GM18505 (cell line): ENCODE results near the gene CLNS1A.
"Not testable (repeated sequence)": the region's sequence is repeated elsewhere in the genome, so short reads cannot be mapped to it uniquely, and the experiment has no call there.

ENCODE experiments used
- ATAC-seq: cut with Tn5 transposase; IDR thresholded peaks from one replicate; pipeline ENCODE4 v1.9.1; 2021; ENCODE audit not compliant: unreplicated experiment
- POLR2A ChIP-seq: IDR thresholded peaks from 4 replicates; pipeline ENCODE4 v1.6.1; 2011; ENCODE audit warnings: borderline replicate concordance; ENCODE audit not compliant: insufficient read depth, insufficient read length; ENCODE audit errors: extremely low read depth

CLNS1A gene

DNA sequence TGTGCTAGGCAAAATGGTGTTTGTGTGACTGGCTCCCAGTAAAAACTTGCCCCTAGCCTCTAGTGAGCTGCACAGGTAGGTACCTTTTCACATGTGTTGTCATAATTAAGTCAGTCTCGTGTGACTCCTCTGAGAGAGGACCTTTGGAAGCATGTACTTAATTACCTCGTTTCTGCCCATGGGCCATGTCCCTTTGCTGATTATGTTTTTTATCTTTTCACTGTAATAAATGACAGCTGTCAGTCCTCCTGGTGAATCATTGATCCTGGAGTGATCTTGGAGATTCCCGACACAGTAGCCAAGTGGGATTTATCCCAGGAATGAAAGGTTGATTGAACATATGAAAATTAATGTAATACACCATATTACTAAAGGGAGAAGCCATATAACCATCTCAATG lies 12.5 kb upstream of the CLNS1A start:
- TF ChIP-seq POLR2A = no peak
- no peak for ATAC-seq

DNA sequence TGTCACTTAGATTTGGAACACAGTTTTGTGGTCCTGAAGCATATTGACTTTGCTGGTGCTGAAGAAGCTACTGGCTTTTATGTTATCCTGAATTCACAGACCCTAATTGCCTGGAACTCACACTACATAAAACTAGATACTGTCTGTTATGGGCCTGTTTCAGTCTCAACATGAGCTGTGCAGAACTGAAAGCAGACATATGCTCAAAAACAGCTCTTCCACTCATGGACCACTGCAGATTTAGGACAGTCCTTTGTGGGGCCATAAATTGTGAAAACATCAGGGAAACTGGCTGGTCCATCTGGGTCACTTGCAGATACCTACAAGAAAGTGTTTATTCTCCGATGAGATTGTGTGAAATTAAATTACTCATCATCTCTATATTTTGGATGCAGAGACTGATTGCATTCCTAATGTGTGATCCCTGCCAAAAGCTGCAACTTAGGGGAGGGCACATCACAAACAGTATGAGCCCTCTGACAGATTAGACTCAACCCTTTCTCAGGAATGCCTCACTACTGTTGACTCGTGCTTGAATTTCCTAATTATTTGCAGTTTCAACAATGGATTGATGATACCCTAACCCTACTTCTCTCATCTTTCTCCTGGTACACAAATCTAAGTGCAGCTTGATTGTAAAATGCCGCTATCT lies 10.2 kb upstream of the CLNS1A start:
- TF ChIP-seq POLR2A = no peak
- ATAC-seq = no peak

DNA sequence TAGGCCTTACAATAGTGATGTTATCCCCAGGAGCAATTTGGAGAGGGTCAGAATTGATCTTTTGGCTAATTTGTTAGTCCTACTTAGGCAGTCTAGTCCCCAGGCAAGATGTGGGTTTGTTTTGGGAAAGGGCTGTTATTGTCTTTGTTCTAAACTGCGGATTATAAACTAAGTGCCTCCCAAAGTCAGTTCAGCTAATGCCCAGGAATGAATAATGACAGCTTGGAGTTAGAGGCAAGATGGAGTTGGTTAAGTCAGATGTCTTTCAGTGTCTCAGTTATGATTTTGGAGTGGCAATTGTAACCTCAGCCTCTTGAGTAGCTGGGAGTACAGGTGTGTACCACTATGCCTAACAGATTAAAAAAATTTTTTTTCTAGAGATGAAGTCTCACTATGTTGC lies 7.3 kb upstream of the CLNS1A start:
- no peak for TF ChIP-seq POLR2A
- no peak for ATAC-seq

DNA sequence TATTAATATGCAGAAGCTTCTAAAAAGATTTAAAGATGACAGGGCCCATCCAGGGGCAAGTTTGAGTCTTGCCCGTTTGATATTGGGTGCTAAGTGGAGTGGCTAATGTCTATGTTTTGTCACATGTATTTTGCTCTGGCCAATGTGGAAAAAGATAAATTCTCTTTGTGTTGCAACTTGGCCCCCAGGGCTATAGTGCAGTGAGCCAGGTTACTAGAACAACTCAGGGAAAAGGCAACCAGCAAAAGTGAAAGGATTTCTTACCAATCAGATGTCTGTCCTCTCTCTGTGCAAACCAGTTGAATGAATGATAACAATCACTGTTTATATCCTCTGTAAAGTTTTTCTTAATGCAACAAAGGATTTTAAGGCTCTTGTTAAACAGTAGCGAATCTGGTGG lies 4.6 kb upstream of the CLNS1A start:
- TF ChIP-seq POLR2A = no peak
- ATAC-seq = no peak

DNA sequence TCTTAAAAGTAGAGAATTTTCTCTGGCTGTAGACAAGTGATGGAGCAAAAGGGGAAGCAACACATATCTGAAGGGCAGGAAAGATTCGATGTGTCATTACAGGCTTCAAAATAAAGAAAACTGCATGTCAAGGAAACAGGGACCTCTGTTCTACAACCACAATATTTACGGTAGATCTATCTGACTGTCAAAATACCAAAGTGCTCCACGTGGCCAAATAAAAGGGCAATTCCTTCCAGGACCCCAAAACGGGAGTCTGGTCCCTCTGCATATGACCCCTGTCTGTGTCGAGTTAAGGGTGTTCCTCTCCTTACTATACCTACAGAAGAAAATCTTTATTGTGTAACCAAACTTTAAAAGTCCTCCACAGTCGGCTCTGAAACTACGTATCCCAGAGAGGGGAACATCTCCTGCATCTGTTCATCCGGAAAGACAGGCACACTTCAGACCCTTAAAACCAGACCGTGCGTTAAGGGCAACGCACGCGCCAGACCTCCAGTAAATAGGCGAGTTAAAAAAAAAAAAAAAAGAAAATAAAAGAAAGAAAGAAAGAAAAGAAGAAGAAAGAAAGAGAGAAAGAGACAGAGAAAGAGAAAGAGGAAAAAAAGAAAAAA lies 756 bp downstream of the CLNS1A start:
- no peak for ATAC-seq
- no peak for TF ChIP-seq POLR2A

DNA sequence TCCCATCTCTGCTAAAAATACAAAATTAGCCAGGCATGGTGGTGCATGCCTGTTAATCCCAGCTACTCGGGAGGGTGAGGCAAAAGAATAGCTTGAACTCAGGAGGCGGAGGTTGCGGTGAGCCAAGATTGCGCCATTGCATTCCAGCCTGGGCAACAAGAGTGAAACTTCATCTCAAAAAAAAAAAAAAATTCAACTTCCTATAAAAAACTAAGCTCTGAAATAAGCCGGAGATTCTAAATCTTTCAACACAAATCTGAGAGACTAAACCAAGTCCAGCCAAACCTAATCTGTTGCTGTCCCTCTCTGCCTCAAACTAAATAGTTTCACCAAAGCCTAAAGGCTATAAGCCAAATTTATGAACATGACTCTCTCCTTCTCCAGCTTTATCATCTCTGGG lies 3.7 kb downstream of the CLNS1A start:
- not testable (repeated sequence) for ATAC-seq

DNA sequence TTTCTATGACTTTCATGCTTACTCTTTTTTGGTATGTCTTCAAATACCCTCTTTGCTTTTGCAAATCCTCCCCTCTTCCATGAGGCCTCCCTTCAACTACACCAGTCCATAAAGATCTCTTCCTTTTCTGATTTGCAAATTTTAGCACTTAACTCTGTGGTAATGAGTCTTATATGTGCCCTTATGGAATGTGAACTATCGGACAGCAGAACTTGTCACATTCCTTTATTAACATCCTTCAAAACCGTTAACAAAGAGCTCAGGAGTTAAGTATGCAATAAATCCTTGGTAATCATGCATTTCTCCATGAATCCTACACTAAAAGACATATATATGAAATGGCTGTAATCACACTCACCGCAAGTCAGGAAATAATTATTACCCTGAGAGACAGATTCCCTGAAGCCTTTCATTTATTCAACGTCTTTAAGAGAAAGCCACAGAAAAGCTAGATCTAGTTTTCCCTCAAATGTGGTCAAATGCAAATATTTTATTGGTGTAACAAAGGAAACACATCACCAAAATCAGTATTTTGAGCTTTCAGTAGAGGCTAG lies 7.4 kb downstream of the CLNS1A start:
- no peak for ATAC-seq
- no peak for TF ChIP-seq POLR2A

DNA sequence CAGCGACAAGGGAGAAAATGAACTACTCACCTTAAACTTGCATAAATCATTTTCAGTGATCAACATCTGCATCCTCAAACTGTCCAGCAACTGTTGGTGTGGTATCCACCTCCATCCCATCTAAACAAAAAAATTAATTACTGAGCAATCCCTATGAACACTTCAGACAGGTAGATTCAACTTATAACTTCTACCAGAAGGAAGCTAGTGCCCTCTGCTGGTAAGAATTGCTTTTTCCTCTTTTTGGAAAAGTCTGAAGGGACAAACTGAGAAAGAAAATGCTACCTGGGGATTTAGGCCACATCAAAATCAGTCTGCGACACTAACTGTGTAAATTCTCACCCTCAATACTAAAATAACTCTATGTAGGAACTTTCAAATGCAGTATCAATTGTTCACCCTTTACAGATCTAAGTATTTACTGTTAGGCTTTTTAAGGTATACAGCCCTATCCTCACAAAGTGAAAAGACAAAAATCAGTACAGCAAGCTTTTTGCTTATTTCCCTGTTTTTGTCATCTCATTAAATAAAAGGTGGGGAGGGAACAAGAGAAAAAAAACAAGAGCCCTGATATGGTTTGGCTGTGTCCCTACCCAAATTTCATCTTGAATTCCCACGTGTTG lies 17.9 kb downstream of the CLNS1A start:
- ATAC-seq = no peak
- TF ChIP-seq POLR2A = no peak

DNA sequence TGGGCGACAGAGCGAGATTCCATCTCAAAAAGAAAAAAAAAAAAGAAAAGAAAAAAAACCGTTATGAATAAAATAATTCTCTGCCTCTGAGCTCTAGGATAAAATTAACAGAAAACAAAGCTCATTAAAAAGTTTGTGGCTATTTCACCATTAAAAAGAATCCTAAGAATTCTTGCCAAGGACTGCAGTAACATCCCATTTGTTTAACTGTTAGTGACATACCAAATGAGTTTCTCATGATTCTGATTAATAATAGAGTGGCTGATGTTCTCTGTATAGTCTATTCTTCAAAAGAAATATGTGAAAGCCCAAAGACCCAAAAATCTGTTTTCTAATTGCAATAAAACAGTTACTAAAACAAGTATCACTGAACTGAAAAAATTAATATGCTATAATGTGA lies 19.7 kb downstream of the CLNS1A start:
- ATAC-seq = no peak
- no peak for TF ChIP-seq POLR2A

DNA sequence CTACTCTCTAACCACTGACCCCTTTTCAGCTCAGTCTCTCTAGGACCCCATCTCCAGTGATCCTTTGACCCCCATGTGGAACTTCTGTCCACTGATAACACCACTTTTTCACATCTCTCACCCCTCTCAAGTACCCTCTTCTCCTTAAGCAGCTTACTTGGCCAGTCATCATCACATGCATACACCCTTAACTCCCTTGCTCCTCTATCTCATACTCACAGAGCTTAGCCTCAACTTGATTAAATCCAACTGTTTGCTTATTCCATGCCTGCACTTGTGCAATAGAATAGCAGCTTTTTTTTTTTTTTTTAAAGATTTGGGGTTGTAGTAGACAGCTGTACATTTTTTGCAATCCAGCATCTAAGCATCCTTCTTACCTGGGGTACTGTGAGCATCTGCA lies 25.7 kb downstream of the CLNS1A start:
- no peak for TF ChIP-seq POLR2A
- no peak for ATAC-seq

DNA sequence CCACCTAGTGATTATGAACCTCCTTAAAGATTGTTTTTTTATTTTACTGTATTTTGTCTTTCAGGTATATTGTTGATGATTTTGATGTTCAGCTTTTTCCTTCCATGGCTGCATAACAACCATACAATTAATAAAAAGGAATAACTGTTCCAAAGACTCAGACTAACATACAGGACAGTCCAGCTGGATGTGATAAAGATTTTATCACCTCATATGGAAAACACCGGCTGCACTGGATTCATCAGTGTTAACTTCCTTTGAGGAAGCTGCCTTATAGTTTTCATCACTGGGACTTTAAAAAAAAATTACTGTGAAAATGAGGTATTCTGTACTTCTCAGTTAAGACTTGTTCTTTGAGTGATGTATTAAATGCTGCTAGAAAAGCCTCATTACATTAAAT lies 28.4 kb downstream of the CLNS1A start:
- ATAC-seq = no peak
- no peak for TF ChIP-seq POLR2A

DNA sequence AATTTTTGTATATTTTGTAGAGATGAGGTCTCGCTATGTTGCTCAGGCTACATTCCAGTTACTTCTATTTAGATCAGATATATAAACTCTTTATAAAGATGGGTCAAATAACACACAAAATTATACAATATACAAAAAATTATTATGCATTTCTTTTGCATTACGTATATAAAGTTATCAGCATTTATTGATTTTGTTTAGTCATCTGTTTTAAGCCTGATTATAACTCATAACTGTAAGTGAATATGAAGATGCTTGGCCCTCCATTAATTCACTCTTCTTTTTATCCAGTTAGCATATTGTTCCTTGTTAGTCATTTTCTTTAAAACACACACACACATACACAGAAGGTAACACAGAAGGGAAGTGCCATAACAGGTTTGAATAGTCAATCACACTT lies 33.3 kb downstream of the CLNS1A start:
- ATAC-seq = no peak

DNA sequence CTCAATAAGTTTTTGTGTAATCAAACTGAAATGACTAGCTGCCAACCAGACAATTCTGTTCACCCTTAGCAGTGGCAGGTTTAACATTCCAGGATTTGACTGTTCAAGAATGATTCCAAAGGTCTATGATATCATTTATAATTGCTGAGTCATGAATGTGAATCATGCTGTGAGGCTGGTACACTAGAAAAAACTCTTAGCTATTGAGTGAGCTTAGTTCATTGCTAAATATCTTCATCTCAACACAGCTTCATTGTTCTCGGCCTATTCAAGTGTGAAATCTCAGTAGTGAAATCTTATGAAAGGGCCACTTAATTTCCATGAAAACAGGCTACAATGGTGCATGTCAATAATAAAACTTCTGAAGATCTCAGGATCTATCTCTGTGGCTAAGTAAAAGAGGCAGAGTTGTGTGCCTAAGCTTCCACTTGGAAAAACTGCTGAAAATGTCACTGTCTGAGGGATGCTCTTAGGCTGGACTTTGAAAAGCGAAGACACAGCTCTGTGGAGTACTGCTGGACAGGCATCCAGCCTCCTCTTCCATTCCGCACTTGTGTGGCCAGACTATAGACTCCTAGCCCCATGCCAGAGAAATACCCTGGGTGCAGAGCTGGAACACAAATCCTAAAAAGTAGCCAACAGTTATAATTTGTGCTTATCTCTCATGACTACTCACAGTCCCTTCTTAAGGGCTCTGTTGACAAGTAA lies 35.1 kb downstream of the CLNS1A start:
- no peak for ATAC-seq
- no peak for TF ChIP-seq POLR2A

More for the DNA sequence above, 33.3 kb downstream of the CLNS1A start:
- TF ChIP-seq POLR2A = no peak
